Common myeloid progenitor, CD34-positive (primary cell): ENCODE data around the gene TMEM255B.

Experiments used
- CTCF ChIA-PET: fragments of 350-600 bp; sonication (Branson Sonifier 250); formaldehyde crosslinking; loops from one replicate; lab custom pipeline; 2021; ENCODE audit warnings: antibody characterized with exemption; lab: Charles Lee
- POLR2A ChIA-PET: fragments of 350-600 bp; sonication (Branson Sonifier 250); formaldehyde crosslinking; loops from one replicate; lab custom pipeline; 2021; ENCODE audit warnings: antibody characterized with exemption; lab: Charles Lee
- DNase-seq, 3 donors: peaks; one replicate each; pipeline versions ENCODE4 v3.0.0 to v3.0.0-alpha.2; 2013
- H3K27ac ChIP-seq, 2 experiments: 1 replicate in 1 of 2; 2 replicates in 1 of 2; pipeline ENCODE4 v1.7.0; 2013; ENCODE audit warnings: inconsistent platforms in 2 of 2, low read length in 2 of 2, mild to moderate bottlenecking in 2 of 2, low read depth in 1 of 2, moderate library complexity in 1 of 2; ENCODE audit not compliant: severe bottlenecking in 2 of 2, insufficient read depth in 1 of 2, poor library complexity in 1 of 2
- H3K27me3 ChIP-seq, 5 experiments: replicated peaks in 2 of 5; 1 replicate in 3 of 5; 2 replicates in 2 of 5; pipeline versions ENCODE4 v1.6.1 to v1.7.0; 2013; ENCODE audit warnings: low read length in 4 of 5, mild to moderate bottlenecking in 2 of 5, moderate library complexity in 2 of 5, inconsistent platforms in 1 of 5; ENCODE audit not compliant: insufficient read depth in 5 of 5, control insufficient read depth in 4 of 5
- H3K36me3 ChIP-seq, 4 experiments: 1 replicate in 2 of 4; 2 replicates in 2 of 4; pipeline versions ENCODE4 v1.6.1 to v1.7.0; 2013; ENCODE audit warnings: low read length in 3 of 4, control low read depth in 1 of 4, mild to moderate bottlenecking in 1 of 4; ENCODE audit not compliant: control insufficient read depth in 4 of 4, insufficient read depth in 4 of 4
- H3K4me1 ChIP-seq, 4 experiments: 1 replicate in 3 of 4; 2 replicates in 1 of 4; pipeline versions ENCODE4 v1.6.1 to v1.7.1; 2013; ENCODE audit warnings: low read length in 3 of 4, mild to moderate bottlenecking in 3 of 4, control low read depth in 1 of 4, inconsistent platforms in 1 of 4, moderate library complexity in 1 of 4; ENCODE audit not compliant: control insufficient read depth in 4 of 4, insufficient read depth in 4 of 4; ENCODE audit errors: control extremely low read depth in 1 of 4
- H3K4me3 ChIP-seq, 7 experiments: 1 replicate in 4 of 7; 2 replicates in 3 of 7; pipeline versions ENCODE4 v1.5.1 to v1.7.0; 2013; ENCODE audit warnings: mild to moderate bottlenecking in 7 of 7, low read length in 6 of 7, moderate library complexity in 6 of 7, inconsistent platforms in 2 of 7, low read depth in 2 of 7, control low read depth in 1 of 7; ENCODE audit not compliant: insufficient read depth in 4 of 7, control insufficient read depth in 1 of 7; ENCODE audit errors: extremely low read depth in 1 of 7
- H3K9me3 ChIP-seq, 5 experiments: 1 replicate in 4 of 5; 2 replicates in 1 of 5; pipeline versions ENCODE4 v1.6.1 to v1.7.1; 2013; ENCODE audit warnings: low read length in 4 of 5, mild to moderate bottlenecking in 2 of 5, inconsistent platforms in 1 of 5, low read depth in 1 of 5, moderate library complexity in 1 of 5; ENCODE audit not compliant: control insufficient read depth in 4 of 5, insufficient read depth in 2 of 5; ENCODE audit errors: control extremely low read depth in 1 of 5
- WGBS: methylation state at CpG from one replicate; pipeline ENCODE4 v1.1.5; 2013; ENCODE audit not compliant: insufficient coverage; 5-methylcytosine and 5-hydroxymethylcytosine counted together

The TMEM255B gene

GRCh38 chr13:113863524-113864272 is 104.7 kb downstream of the TMEM255B start, which contains the start of gene GAS6:
Gene GAS6 (minus strand): TSS chr13:113864076. CDS start chr13:113863920, 156 bp downstream.
- no peak within 1 kb of the TSS for H3K27ac ChIP-seq
- no peaks in the 10 kb centered on the region for H3K36me3 ChIP-seq
- under 1% methylated on average over 98 of the region's 116 CpGs for WGBS
- POLR2A ChIA-PET: no interaction called here
- CTCF ChIA-PET: no interaction called here
- H3K9me3 ChIP-seq: peaks cover 0 to 3% (median 0%) of the 10 kb centered on the region in 5 experiments
- H3K27me3 ChIP-seq: peaks cover 15 to 54% (median 22%) of the 10 kb centered on the region in 5 experiments
- H3K4me1 ChIP-seq: peaks cover 0 to 22% (median 18%) of the 10 kb centered on the region in 4 experiments
- DNase-seq: peak in 1 of 3 donors; percentile 48
- peak within 1 kb of the TSS; percentile 5 to 73 (median 58) for H3K4me3 ChIP-seq

GRCh38 chr13:113864273-113864890 is 105.4 kb downstream of the TMEM255B start:
- CTCF ChIA-PET: interaction anchor here (2.0 kb wide), 1 partner anchor 15 kb away, joined by 4 read pairs; no protein-coding TSS in a partner anchor
- POLR2A ChIA-PET: no interaction called here
- DNase-seq: peak in 1 of 3 donors; percentile 38
- Histone ChIP-seq H3K9me3 (peaks cover 0 to 3% (median 0%) of the 10 kb centered on the region in 5 experiments), H3K4me3 (peak overlapping the region in 5 of 7 experiments; percentile 40 to 69 (median 59)), H3K4me1 (peaks cover 0 to 22% (median 18%) of the 10 kb centered on the region in 4 experiments), H3K27me3 (peaks cover 15 to 55% (median 23%) of the 10 kb centered on the region in 5 experiments), H3K36me3 (no peaks in the 10 kb centered on the region), H3K27ac (no peak overlapping the region)
- 33% methylated on average over 5 of the region's 10 CpGs for WGBS

GRCh38 chr13:113865427-113865826 is 106.4 kb downstream of the TMEM255B start:
- WGBS: 100% methylated on average over 1 of the region's 4 CpGs

More at GRCh38 chr13:113865427-113865826, 106.4 kb downstream of the TMEM255B start:
- Histone ChIP-seq H3K27ac (no peak overlapping the region), H3K4me3 (no peak overlapping the region), H3K4me1 (peaks cover 0 to 22% (median 18%) of the 10 kb centered on the region in 4 experiments), H3K27me3 (peaks cover 15 to 55% (median 23%) of the 10 kb centered on the region in 5 experiments), H3K36me3 (no peaks in the 10 kb centered on the region), H3K9me3 (peaks cover 0 to 3% (median 0%) of the 10 kb centered on the region in 5 experiments)
- ChIA-PET POLR2A (no interaction called here), CTCF (interaction anchor here (1.2 to 2.0 kb wide), 2 partner anchors 10 to 14 kb away, joined by 3 to 4 read pairs; no protein-coding TSS in a partner anchor)
- DNase-seq: no peak
